ENCODE measurements around the gene CDH4.

DNA sequence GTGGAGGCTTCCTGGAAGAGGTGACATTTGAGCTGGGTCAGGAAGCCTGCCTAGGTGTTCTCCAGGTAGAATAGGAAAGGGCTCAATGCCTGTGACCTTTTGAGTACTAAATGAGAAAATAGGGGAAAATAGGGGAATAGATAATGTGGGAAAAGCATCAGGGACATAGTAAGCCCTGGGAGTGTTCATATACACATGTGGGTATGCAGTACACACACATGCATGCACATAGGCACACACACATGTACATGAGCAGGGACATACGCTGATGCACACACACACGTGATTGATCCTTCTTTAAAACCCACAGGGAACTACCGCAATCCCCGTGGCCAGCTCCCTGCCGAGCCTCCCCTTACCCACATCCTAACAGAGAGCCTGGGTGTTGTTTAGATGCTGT is 351.7 kb downstream of the CDH4 start:
- TF ChIP-seq, protein P1, sequence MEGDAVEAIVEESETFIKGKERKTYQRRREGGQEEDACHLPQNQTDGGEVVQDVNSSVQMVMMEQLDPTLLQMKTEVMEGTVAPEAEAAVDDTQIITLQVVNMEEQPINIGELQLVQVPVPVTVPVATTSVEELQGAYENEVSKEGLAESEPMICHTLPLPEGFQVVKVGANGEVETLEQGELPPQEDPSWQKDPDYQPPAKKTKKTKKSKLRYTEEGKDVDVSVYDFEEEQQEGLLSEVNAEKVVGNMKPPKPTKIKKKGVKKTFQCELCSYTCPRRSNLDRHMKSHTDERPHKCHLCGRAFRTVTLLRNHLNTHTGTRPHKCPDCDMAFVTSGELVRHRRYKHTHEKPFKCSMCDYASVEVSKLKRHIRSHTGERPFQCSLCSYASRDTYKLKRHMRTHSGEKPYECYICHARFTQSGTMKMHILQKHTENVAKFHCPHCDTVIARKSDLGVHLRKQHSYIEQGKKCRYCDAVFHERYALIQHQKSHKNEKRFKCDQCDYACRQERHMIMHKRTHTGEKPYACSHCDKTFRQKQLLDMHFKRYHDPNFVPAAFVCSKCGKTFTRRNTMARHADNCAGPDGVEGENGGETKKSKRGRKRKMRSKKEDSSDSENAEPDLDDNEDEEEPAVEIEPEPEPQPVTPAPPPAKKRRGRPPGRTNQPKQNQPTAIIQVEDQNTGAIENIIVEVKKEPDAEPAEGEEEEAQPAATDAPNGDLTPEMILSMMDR (conservative IDR thresholded peaks at IDR 0.05), result no peak
- no peak for TF ChIP-seq ZFX (IDR thresholded peaks at IDR 0.05)

Data from C4-2B (cell line).